RKO (cell line): ENCODE data around the gene XPNPEP3.
"Not testable (repeated sequence)": the region's sequence is repeated elsewhere in the genome, so short reads cannot be mapped to it uniquely, and the experiment has no call there.

Source experiments
- DNase-seq: peaks from one replicate; pipeline ENCODE4 v3.0.0-alpha.2; 2016; ENCODE audit warnings: low spot score

XPNPEP3 gene

DNA sequence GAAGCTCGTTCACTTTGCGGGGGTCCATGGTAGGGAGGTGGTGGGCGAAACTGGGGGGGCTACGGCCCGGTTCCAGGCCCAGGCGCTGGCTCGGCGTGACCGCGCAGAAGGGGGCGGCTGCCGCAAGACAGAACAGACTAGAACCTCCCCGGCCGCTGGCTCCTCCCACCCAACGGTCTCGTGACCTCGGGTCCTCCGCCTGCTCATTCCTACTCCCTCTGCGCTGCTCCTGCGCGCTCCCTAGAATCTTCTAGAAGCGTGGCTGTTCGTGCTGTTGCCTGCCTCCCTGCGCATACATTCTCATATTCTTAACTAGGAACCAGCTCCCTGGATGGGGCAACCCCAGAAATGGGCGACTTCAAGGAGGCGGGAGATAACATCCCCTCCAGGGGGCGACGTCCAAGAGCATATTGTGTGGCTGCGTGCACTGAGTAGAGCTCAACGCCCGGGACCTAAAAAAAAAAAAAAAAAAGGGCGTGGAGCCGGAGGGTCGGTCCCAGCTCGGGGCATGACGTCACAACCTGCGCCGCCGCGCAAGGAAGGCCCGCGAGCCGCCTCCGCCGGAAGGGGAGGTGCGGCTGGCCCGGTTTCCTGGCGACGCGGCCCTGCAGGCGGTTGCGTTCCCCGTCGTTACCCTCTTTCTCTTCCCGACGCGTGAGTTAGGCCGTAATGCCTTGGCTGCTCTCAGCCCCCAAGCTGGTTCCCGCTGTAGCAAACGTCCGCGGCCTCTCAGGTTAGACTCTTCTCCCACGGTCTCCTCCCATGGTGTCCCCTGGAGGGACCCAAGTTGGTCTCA, at the start of gene XPNPEP3, which contains the start of gene ST13:
Gene XPNPEP3 (plus strand): TSS at position 636 of the 796 bp plus-strand sequence. CDS start 34 bp downstream, at position 670.
Gene ST13 (minus strand): TSS at position 127 of the 796 bp plus-strand sequence. CDS start 99 bp downstream, at position 28.
- peak; percentile 97 for DNase-seq

DNA sequence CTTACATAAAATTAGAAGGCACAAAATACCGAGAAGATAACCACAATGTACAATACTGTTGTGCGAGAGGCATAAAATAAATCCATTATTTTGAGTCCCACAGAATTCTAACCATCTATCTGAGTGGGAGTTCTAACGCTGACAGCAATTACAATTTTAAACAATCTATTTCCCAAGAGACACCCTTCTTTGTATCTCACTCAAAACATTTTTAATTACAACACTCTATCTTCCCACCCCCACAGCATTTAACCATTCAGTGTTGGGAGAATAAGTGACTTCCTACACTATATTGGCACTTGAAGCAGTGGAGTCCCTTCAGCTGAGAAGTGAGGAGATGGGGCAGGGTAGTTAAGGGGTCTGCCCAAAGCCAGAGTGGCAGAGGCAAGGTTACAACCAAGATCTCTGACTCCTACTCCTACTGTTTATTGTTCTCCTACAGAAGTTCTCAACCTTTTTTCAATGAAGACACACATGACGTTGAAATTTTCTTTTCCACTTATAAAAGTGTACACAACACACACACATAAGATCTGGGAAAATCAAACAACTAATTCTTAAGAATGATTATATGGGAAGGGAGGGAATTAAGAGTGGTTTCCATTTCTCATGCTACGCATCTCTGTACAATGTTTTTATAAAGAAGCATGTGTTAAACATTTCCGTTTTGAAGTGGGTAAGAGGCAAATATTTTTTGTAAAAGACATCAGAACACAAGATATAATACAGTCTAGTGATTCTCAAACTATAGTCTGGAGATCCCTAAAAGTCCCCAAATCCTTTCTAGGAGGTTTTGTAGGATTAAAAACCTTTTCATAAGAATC, 48.7 kb upstream of the XPNPEP3 start:
- DNase-seq = no peak

DNA sequence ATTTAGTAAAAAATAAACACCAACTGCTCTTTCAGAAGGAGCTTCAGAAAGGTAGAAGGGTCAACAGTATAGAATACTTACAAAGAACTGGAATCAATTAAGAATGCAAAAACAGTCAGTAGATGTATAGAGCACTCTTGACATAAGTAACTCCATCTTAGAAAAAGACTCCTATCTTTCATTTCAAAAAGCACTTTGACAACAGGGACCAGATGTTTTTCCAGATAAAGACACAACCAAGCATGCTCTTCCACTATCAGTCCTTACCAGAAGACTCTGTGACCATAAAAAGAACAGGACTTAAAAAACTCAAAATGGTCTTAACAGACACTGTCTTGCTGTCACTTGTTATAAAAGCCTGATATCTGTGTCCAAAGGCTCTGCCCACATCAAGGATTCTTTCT, 43.0 kb upstream of the XPNPEP3 start:
- DNase-seq = no peak

DNA sequence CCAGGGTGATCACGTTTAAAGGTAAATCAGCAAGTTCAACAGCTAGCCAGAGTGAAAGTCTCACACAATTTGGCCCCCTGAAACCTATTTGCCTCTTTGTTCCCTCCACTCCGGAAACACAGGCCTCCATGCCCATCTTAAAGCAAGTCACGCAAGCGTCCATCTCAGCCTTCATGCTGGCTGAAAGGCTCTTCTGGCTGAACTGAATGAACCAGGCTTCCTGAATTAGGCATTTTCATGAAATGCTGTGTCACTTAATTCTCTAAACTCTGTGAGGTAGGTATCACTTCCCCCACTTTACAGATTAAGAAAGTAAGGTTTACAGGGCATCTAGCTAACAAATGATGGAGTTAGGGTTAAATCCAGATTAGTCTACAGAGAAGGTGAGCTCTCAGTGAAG, 39.2 kb upstream of the XPNPEP3 start:
- DNase-seq = no peak

DNA sequence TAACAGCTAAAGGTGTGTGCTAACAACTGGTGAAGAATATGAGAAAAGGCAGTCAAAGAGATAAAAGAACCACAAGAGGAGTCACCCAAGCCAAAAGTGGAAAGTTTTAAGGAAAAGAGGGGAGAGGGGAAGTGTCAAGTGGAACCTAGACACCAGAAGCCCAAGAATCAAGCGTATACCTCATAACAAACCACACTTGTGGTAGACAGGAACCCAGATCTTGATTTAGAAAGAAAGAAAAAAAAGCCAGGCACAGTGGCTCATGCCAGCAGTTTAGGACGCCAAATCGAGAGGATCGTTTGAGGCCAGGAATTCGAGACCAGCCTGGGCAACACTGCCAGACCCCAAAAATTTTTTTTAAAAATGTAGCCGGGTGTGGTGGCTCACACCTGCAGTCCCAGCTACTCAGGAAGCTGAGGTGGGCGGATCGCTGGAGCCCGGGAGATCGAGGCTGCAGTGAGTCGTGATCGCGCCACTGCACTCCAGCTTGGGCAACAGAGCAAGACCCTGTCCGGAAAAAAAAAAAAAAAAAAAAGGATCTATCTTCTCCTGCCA, 38.7 kb upstream of the XPNPEP3 start:
- no peak for DNase-seq

DNA sequence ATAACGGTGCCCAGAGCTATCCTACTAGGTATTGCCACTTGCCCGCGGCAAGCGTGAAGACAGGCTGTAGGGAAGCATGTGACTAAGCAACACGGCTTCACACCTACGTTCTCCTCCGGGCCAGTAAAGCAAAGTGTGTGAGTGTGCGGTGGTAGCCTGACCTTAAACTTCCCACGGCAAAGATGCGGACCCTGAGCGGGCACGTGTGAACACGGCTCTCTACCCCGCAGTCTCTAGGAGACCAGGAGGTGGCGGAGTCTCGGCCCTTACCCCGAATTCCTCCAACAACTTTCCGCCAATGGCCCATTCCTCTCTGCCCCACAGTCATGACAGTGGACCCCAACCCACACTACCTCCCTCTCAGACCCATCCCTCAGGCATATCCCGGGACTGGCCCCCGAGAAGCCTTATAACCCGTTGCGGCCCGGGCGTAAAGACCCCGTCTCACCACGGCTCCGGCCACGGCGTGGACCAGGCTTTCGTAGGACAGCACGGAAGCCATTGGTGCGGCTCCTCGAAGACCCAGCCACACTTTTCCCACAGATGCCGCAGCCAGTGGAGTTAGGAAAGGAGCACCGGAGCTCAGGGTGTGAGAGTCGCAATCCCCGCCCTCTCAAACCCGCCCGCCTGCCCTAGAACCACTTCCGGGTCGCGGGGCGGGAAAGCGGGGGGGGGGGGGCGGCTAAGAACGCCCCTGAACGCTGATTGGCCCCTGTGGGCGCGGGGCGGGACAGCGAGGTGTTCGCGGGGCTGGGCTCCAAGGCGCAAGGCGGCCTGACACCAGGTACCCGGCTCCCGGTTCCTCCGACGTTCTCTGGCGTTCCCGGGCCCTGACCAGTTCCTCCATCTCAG, 38.0 kb upstream of the XPNPEP3 start, which contains the start of gene SLC25A17:
Gene SLC25A17 (minus strand): TSS at position 600 of the 852 bp plus-strand sequence. CDS start 98 bp downstream, at position 502.
- peak; percentile 85 for DNase-seq

DNA sequence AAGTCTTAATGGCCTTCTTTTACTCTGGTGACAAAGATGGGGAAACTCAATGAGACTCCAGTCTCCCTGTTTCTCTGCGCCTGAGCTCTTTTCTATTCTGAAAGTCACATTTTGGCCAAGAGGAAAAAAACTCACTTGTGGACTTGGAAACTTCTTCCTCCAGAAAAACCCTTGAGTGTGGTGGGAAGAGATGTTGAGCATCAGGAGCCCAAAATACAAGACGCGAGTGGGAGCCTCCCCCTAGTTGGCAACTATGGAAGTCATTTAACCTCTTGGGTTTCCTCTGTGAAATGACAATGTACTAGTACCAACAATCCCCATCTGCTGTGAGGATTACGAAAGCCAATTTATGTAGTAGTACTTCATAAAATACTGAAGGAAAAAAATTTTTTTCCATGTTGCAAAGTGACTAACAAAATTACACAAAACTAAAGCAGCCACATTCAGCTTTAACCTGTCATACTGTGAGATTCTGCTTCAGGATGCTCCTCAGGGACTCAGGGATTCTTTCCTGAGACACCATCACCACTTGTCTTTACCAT, 37.3 kb upstream of the XPNPEP3 start:
- peak; percentile 55 for DNase-seq

DNA sequence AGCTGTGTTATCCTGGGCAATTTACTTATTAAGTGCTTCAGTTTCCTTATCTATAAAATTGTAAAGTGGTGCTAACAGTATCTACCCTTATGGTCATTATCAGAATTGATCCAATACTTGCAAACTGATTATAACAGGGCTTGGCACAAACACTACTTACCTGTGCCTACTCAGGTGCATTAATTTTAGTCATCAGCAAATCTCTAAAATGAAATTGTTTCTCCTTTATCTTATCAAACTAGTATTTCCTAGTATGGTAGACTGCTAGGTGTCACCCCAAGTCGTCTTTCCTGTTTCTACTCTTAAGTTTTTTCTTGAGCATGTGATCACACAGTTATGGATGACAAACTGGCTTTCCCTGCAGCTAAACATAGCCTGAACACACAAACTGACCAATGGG, 33.5 kb upstream of the XPNPEP3 start:
- DNase-seq = no peak

DNA sequence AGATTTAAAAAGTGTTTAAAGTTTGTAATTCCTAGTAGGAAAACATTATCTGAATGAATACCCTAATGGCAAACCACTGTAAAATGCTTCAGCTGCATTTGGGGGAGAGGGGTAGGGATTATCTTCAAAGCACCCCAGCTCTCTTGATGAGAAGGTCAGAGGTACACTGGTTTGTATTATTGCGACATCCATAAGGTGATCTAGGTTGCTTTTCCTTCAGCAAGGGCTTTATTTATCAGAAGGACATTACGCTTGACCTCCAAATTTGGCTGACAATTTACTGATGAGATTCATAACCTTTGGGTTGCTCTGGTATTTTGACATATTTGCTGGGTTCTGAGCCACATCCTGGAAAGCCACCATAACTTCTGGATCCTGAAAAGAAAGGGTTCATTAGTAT, 30.7 kb upstream of the XPNPEP3 start:
- DNase-seq = not testable (repeated sequence)

DNA sequence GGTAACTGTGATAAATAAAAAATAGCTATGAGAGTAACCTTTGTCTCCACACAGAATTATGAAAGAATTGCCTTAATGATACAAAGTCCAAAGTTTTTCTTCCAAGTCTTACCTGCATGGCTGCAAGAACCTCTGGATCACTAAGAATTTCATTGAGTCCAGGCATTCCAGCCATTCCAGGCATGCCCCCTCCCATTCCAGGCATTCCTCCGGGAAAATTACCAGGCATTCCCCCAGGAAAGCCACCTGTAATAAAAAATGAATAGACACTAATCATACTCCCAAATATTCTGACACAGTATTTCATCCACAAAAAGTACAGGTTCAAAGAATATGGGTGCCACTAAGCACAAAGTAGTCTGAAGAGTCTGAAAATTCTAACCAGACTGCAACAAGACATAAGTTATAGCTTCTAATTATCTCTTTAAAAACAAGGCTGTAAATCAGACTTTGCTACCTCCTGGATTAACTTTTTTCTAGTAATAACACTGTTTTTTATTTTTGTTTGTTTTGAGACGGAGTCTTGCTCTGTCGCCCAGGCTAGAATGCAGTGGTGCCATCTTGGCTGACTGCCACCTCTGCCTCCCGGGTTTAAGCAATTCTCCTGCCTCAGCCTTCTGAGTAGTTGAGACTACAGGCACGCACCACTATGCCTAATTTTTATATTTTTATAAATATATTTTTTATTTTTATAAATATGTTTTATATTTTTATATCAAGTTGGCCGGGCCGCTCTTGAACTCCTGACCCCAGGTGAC, 29.8 kb upstream of the XPNPEP3 start:
- no peak for DNase-seq

DNA sequence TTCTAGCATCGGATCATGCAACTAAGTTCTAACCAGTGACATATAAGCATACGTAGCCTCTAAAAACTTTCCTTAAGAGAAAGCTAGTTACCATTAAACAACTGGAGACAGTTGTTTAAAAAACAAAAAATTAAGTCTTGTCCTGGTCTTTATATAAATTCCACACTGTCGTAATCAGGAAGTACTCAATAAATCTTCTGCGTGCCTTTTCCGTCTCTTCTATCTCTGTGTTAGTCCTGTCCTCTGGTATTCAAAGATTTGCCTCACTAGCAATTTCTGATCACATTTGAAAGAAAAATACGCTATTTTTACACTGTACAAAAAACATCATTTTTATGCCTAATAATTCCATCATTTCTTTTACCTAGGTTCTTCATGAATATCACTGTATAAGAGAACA, 27.8 kb upstream of the XPNPEP3 start:
- no peak for DNase-seq

DNA sequence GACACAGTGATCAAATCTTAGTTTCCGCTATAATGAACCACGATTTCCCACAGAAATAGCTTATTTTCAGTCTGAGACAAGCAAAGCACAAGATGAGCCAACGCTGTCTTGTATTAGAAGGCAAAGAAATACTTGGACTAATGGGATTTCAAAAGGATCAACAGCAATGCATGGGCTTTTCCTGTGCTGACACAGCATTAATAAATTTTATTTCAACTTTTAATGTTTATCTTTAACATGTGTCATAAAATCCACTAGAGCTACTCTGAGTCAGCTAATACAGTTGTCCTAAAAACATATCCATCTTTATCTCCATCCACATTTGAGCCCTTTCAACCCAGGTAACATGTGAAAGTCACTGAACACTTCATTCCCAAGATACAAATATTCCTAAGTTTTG, 22.3 kb upstream of the XPNPEP3 start:
- DNase-seq = no peak

DNA sequence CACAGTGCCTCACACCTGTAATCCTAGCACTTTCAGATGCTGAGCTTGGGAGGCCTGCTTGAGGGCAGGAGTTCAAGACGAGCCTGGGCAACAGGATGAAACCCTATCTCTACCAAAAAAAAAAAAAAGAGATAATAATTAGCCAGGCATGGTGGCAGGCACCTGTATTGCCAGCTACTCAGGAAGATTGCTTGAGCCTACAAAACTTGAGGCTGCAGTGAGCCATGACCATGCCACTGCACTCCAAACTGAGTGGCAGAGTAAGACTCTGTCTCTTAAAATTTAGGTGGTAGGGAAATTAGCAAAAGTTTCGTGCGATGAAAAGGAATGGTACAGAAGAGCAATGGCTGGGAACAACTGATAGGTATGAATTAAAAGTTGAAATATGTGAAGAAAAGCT, 18.5 kb upstream of the XPNPEP3 start:
- no peak for DNase-seq

DNA sequence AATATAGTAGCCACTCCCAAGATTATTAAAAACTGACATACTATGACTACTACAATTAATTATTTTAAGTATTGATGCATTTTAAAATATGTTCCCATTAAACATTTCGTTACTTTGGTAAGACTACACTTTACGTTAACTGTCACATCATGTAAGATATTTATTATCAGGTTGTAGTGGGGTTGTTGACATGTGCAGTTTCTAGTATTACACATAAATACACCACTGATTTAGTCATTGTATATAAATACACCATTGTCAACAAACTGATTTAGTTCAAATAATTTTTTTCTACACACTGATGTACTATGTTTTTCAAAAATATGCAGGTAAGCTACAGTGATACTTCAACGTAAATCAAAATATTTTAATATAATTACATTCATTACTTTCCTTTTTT, 12.0 kb upstream of the XPNPEP3 start:
- no peak for DNase-seq

DNA sequence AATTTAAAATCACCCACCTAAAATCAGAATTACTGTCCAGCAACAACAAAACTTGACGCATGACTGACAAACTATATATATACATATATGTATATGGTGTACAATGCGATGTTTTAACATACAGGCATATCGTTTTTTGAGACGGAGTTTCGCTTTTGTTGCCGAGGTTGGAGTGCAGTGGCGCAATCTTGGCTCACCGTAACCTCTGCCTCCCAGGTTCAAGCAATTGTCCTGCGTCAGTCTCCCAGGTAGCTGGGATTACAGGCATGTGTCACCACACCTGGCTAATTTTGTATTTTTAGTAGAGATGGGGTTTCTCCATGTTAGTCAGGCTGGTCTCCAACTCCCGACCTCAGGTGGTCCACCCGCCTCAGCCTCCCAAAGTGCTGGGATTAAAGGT, 11.1 kb upstream of the XPNPEP3 start:
- DNase-seq = not testable (repeated sequence)

DNA sequence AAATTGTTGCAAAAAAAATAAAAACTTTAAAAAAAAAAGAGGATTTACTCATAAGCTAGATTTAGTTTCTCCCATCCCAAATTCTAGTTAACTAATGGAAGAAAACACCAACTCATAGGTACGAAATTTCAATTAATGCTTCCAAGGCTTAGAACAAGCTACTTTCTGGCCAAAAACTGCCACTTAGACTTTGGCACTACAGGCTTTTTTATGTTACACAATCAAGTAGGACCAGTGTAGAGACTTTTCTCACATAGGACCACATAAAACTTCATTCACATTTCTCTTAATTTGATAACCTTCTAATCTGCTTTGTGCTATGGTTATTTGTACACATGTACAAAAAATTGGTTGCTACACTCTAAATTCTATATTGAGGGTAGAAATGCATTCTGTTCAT, 3.6 kb upstream of the XPNPEP3 start:
- DNase-seq = no peak

DNA sequence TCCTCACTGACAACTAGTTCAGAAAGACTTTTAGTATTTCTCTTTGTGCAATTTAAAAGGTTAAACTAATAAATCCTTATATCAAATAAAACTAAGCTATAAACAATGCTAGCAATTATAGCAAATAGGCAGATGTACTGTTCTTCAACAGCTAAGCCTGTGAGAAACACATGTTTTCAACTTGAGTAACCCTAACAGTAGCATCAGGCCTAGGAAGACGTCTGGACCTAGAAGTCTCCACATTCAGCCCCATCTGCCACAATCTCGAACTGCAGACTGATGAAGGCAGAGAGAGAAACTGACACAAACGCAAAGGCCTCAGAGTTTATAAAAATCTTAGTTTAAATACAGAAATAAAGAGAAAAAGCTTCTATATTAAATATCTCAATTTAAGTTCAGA, 3.0 kb upstream of the XPNPEP3 start:
- peak; percentile 45 for DNase-seq

DNA sequence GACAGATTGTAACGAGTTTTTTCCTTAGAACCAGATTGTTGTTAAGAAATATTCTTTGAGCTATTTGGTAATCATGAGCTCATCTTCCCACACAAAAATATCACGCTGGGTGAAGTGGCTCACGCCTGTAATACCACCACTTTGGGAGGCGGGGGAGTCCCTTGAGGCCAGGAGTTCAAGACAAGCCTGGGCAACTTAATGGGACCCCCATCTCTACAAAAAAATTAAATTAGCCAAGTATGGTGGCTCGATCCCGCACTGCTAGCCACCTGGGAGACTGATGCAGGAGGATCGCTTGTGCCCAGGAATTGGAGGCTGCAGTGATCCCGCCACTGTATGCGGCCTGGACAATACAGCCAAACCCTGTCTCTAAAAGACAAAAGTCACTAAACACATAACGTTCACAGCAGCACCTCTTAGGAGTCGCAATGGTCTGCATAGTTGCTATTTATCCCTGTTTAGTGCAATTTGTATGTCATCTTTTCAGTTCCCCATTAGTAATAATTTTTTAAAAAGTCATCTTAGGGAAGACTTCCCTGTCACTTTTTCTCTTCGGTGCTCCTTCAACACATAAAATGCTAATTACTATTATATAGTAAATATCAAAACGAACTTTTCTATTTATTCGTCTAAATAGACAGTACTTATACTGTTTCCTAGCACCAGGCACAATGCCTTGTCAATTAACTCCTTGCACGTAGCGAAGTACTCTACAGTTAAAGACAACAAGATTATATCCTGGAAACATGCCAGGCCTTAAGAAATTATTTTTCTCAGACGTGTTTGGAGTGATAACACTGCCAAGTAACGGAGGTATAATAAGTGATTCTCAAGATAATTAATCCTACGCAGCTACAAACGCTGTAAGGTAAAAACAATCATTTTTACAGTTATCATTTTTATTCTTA, 1.6 kb upstream of the XPNPEP3 start:
- DNase-seq = peak; percentile 76

DNA sequence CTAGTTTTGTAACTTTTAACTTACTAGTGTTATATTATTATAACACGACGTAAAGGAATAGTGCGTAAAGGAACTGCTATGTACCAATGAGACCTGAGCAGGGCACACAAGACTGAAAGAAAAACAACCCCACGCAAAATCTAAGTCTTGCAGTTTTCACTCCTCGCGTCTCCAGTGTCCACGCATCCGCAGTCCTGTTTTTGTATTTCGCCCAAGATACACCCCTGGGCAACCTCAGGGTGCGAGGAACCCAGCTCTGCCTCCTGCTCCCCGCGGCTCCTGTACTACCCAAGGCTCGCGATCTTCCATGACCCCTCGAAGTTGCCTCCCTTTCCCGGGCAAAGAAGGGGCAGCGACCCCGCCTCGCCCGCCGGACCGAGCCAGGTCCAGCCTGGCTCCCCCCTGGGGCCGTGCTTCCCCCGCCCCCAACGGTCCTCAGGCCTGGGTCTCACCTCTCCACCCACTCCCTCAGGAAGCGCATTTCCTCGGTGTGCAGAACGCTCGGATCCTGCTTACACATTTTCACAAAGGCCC, 902 bp upstream of the XPNPEP3 start:
- peak; percentile 65 for DNase-seq
